Fibroblast of lung (primary cell): ENCODE data around the gene EFEMP1.

Experiments used
- CTCF ChIP-seq, 2 donors: IDR thresholded peaks in 1 of 2; conservative IDR thresholded peaks in 1 of 2; 1 replicate in 1 of 2; 2 replicates in 1 of 2; pipeline ENCODE4 v1.5.1; 2011 to 2012; ENCODE audit warnings: low read length in 2 of 2, control low read depth in 1 of 2, inconsistent platforms in 1 of 2, low read depth in 1 of 2, mild to moderate bottlenecking in 1 of 2
- EZH2 ChIP-seq: IDR thresholded peaks from 2 replicates; pipeline ENCODE4 v1.5.1; 2012; ENCODE audit warnings: low read length, control low read depth, mild to moderate bottlenecking; ENCODE audit errors: missing control alignments

- TF ChIP-seq CTCF (conservative IDR thresholded peaks at IDR 0.05 in 1 of 2, IDR thresholded peaks at IDR 0.05 in 1 of 2; ENCODE audit: low read depth in 1 of 2, low read length in 2 of 2), result no peak
- TF ChIP-seq EZH2, result no peak
These were observed 48.0 kb downstream of the EFEMP1 start for GRCh38 chr2:55875434-55876135.
